NCI-H146 treated with DMSO at 0.1 percent for 48 hours (cell line): ENCODE results near the gene CAB39.

ENCODE experiments used
- DNase-seq: peaks from one replicate; lab custom pipeline; 2025; ENCODE audit not compliant: unreplicated experiment; lab: John Stamatoyannopoulos, UW

CAB39 gene

GRCh38 chr2:230779126-230779525, 66.5 kb downstream of the CAB39 start:
- DNase-seq = no peak

DNA sequence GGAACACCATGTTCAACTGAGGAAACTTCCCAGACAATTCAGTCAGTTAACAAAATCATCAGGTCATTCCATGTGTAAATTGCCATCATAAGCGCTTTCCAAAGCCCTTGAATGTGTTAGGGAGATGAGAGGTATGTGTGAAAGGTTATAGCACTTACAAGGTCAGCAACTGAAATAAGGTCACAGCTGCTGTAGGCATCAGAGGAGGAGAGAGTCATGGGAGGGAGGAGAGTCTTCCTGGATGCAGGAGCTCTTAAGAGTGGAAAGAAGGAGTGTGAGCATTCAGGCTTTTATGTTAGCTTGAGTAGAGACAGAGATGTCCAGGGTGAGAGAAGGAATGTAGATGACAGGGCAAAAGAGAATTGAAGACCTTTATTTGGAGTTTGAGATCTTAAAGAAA, 67.0 kb downstream of the CAB39 start:
- DNase-seq = no peak

DNA sequence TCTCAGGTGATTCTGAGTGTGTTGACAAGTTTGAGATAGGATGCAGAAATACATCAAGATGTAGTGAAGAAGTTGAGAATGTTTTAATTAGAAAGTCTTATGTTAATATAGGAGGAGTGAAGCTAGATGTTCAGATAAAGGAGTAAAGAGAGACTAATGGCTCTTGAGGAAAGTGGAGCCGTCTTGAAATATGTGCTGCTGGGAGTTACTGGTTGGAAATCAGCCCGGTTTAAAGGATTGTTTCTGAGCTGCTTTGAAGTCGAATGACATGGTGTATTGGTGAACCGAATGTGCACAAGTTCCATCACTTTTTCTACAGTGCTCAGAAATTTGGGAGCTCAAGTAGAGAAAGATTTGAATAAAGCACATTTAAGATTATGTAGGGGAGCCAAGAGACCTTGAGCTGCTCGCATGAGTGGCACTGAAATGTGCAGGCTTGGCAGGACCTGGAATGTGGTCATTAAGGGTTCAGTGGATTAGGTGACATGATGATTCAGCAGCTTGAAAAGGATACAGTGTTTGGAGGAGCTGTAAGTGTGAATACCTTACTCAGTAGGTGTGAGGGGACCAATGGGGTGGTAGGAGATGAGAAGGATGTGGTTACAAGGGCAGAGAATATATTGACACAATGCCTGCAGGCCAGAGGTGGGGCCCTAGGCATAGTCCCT, 68.6 kb downstream of the CAB39 start:
- no peak for DNase-seq

GRCh38 chr2:230783101-230783500, 70.5 kb downstream of the CAB39 start:
- DNase-seq = no peak

DNA sequence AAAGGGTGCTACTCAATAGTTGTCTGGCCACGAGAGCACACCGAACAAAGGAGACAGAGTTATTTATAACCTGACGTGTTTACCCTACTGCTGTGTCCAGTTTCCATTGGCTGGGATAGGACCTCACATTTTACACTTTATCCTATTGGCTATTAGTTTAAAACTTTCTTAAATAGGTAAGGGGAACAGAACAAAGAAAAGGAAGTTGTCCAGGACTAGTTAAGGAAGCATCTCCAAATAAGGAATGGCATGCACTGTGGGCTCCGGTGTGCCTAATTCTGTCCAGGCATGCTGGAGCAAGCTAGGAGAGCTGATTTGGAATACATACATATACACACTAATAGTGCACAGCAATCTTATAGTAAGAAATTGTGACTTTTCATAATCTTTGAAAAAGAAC, 72.2 kb downstream of the CAB39 start:
- DNase-seq = no peak

DNA sequence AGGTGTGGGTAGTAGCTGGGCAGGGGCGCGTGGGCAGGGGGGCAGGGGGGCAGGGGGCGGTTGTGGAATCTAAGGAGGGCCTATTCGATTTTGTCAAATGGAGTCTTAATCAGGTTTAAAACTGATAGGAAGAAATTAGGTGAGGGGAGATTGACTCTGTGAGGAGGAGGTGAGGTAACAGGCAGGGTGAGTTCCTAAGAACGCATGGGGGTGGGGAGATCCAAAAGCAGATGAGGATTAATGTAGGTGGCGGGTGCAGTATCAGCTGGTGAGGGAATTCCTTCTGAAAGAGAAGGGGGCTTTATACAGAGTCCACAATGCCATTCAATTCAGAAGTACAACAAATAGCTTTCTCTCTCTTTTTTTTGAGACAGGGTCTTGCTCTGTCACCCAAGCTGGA, 72.7 kb downstream of the CAB39 start:
- no peak for DNase-seq

DNA sequence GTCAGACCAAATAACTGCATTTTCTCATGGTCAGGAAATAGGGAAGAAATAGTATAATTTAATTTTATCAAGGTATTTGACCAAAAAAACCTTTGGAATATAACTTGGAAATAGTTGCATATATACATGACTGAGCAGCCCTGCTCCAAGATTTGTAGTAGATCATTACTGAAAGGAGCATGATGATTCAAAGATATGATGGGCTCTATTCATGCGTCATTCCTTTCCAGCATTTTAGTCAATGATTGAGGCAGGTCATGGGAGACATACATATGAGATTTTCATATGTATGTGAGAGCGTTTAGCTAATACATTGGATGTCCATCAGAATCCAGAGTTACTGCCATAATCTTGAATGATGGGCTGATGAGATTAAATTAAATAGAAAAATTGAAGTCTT, 74.5 kb downstream of the CAB39 start:
- DNase-seq = no peak

DNA sequence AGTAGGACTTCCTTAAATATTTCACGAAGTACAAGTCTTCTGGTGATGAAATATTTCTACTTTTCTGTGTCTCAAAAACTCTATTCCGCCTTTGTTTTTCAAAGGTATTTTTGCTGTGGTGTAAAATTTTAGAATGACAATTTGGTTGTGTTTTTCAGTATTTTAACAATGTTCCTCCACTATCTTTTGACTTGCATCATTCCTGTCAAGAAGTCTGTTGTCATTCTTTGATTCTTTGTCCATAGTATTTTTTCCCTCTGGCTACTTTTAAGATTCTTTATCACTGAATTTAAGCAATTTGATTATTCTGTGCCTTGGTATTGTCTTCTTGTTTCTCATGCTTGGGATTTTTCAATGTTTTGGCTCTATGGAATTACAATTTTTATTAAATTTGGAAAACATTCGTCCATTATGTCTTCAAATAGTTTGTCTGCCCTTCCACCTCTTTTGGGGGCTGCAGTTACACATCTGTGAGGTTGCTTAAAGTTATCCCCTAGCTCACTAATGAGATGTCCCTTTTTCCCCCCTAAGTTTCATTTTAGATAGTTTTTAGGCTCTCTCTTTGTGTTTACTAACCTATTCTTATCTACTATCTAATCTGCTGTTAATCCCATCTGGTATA, 76.0 kb downstream of the CAB39 start:
- no peak for DNase-seq

GRCh38 chr2:230790981-230791380, 78.3 kb downstream of the CAB39 start:
- DNase-seq = no peak

DNA sequence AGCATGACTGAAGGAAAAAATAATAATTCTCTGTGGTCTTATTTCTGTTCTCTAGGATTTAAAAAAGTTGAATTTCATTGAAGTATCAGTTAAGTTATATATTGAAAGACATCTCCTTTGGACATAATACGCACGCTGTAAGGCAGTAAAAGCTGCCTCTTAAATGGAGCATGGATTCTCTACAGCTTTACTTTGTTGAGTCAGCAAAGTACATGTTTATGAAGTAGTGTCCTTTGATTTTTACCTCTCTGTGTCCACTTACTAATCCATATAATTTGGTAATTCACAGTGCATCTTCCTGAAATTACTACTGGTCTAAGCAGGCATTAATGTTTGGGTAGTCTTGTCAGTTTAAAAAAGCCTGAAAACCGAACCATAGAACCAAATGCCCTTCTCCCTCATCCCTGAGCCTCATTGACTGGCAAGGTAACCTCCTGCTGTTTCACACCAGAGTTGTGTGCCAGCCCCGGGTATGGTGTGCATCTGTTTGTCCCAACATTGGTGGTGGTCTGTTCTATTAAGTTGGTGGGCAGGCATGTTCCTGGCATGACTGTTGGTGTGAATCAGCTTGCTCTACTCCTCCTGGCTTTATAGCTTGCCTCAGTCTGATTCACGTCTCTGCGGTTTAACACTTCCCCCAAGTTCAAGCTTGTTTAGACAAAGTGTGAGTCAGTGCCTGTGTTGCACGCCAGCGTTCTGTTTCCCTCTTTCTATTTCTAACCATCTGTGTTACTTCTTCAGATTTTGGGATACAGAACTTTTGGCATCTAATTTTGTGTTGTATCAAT, 81.1 kb downstream of the CAB39 start:
- DNase-seq = no peak

DNA sequence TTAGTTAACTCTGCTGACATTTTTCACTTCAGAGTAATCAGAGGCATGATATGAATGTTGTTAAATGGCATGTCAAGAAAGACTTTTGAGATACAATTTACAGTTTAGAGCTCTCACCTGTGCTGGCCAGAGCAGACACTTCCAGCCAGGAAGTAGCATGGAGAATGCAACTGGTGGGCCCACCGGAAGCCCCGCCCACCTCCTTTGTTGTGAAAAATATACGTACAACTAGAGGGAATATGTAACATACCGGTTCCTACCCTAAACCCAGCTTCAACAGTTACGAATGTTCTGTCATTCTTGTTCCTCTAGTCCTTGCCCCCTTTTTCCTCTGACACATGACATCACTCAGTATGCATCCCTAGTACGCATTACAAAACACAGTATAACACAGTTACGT, 81.9 kb downstream of the CAB39 start:
- no peak for DNase-seq

DNA sequence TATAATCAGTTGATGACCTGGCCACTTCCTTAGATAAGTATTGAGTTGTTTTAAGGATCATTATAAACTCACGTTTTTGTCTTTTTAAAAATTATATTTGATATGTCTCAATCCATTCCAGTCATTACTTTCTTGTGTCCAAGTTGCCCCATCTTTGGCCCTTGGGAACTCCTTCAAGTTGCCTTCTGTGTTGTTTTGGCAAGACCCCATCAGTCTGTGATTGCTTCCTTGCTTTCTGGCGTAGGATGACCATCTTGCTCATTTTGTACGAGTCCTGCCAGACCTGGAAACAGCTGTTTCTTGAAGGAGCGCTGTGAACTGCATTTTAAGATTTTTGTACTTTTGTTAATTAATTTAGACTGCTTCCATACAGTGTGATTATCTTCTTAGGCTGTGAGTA, 83.2 kb downstream of the CAB39 start:
- no peak for DNase-seq

DNA sequence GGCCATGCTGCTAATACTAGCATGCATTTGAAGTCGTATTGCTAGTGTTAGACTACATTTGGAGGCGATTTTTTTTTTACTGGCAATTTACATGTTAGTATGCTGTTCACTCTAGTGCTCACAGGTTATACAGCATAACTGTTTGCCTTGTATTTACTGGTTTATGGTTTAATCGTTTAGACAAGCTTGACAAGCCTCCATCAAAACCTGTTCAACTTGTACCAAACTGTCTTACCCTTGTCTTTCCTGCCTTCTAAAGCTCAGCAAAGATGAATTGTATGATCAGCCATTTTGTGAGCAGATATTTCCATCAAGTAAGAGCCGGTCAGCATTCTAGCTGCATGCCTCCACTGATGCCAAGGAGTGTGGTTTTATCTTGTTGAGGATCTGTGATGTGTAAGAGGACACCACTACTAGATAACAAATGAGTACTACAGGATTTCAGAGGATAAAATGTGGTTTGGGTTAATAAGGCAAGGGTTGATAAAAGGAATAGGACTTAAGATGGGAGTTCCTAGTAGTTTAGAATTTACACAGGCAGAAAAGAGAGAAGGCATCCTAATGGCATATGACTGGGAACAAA, 83.7 kb downstream of the CAB39 start:
- no peak for DNase-seq

GRCh38 chr2:230797515-230798495, 85.2 kb downstream of the CAB39 start:
- no peak for DNase-seq

DNA sequence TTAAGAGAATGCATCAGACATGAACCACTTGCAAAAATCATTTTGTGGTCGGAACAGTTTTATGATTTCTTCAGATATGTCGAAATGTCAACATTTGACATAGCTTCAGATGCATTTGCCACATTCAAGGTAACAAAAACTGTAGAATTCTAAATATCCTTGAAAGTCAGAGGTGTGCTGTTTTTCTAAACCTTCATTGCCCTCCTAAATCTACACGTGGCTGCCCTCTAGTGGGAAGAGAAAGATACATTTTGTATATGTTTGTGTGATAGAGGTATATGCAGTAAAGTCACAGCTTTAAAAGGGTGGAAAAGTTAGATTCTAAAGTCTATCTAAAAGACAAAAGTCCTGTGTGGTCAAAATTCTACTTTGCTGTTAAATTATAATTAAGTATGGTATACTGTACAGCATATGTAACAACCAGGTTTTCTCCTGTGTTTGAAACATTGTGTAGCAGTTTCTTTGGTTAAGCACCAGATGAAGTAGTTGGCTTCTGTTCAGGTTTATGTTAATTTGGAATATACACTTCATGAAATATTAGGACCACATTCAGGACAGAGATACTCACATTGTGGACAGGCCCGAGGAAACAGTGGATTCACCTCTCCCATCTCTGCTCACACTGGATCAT, 86.2 kb downstream of the CAB39 start:
- peak; percentile 16 for DNase-seq

DNA sequence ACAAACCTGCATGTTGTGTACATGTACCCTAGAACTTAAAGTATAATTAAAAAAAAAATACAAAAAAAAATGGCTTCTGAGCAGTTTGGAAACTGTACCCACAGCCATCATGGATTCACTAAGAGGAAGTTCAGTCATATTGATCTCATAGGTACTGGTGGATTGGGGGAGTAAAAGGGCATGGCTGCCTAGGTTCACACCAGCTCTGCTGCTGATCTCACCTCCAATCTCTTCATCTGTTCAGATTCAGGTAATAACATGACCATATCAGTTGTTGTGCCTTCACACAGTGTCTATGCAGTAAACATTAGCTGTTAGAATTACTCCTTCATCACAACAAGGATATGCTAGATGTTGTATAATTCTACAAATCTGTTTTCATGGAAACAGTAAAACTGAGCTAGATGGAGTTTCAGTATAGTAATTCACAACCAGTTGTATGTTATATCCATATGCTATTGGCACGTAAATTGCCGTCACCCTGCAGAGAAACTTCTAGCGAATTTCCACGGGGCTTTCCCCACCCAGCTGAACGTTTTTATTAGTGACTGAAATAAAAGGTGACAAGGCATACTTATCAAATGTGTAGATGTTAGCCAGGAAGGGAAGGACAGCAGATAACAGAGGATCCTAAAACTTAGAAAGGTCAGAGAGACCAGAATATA, 92.8 kb downstream of the CAB39 start:
- DNase-seq = no peak

DNA sequence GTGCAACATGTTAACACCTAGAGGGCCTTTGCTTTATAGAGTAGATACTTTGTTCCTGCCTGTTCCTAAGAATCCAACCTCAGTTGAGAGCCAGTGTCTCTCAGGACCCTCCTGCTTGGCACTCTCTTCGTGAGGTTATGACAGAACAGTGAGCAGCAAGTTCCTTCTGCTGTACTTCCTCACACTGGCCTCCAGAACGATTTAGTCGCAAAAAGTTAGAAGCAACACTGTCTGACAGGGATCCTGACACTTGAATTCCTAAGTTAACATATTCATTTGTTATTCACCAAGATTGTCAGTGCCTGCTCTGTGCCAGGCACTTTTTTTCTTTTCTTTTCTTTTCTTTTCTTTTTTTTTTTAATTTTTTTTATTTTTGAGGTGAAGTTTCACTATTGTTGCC, 95.1 kb downstream of the CAB39 start:
- no peak for DNase-seq

DNA sequence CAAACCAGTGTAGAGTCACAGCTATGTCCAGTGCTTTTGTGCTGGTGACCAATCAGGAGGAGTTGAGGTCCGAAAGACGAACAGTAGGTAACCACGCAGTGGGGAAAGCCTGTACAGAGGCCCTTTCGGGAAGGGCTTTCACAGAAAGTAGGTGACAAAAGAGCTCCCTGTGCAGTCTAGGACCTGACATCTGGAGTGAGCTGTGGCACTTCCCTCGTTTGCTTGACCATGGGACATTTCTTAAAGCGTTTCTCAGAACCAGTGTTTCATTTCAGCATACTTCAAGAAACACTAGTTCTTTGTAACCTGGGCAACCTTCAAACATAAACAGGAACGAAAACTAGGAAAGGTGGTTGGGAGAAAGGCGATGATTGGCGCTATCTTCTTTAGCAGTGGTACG, 96.4 kb downstream of the CAB39 start:
- DNase-seq = no peak

- no peak for DNase-seq
Measured at GRCh38 chr2:230809677-230810251, 97.1 kb downstream of the CAB39 start.
